ENCODE results near the gene REXO1.

REXO1 gene

DNA sequence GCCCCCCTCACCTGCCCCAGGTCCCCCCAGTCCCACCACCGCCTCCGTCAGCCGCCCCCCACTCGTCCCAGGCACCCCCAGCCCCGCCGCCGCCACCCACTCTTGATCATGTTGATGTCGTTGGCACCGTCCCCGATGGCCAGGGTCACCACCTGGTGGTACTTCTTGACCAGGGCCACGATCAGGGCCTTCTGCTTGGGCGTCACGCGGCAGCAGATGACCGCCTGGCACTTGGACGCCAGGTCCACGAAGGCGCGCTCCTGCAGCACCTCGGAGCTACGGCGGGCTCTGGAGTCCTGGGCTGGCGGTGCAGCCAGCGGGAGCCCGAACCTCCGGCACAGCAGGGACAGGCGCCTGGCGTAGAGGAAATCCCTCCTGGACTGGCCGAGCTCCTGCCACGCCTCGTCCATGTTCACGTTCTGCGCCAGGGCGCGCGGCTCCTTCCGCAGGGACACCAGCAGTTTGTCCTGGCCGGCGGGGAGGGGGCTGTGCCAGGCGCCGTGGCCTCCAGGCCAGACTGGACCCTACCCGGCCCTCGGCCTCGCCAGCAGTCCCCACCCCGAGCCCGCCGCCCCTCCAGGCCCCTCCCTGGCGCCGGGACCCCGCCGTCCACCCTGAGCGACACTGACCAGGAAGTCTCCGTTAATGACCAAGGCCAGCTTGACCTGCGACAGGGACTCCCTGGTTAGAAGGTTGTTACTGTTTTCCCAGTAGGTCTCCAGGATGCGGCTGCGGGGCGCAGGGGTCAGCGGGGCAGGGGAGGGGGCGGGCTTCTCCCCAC is 58.8 kb downstream of the REXO1 start:
- Mint-ChIP-seq H3K4me3 (no peak overlapping the region), H3K36me3 (no peaks in the 10 kb centered on the region), H3K9me3 (no peaks in the 10 kb centered on the region), H3K4me1 (no peaks in the 10 kb centered on the region), H3K27me3 (peaks cover 8% of the 10 kb centered on the region), H3K27ac (no peak overlapping the region)

DNA sequence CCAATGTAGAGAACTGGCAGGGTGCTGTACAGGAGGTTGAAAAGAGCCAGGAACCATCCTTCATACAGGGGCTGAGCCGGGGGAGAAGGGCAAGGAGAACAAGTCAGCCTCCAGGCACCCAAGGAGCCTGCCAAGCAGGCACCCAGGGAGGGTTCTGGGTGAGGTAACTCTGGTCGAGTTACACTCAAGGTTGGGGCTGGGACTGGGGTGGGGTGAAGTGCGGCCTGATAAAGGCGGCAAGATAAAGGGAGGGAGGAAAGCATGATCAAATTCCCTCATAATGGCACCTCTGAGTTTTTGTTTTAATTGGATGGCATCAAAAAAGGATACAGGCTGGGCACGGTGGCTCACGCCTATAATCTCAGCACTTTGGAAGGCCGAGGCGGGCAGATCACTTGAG is 61.2 kb downstream of the REXO1 start:
- no peak overlapping the region for H3K27ac Mint-ChIP-seq
- H3K4me3 Mint-ChIP-seq: no peak overlapping the region
- H3K9me3 Mint-ChIP-seq: no peaks in the 10 kb centered on the region
- no peaks in the 10 kb centered on the region for H3K36me3 Mint-ChIP-seq
- no peaks in the 10 kb centered on the region for H3K4me1 Mint-ChIP-seq
- H3K27me3 Mint-ChIP-seq: peaks cover 15% of the 10 kb centered on the region

DNA sequence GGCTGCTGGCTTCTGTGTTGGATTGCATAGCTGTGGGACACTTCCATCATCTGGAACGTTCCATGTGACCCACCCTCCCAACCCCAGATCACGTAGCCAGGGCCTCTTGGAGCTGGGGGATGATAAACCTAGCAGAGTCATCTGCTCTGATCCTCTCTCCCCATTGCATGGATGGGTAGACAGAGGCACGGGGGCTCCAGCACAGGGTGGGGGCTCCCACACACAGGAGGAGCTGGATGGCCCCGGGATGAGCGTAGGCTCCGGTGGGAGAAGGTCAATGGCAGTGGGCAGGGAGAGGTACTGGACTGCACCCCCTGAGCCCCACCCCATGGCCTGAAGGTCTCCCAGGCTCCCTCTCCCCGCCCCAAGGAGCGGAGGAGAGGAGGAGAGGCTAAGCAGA is 61.6 kb downstream of the REXO1 start:
- Mint-ChIP-seq H3K27me3 (peaks cover 16% of the 10 kb centered on the region), H3K4me3 (no peak overlapping the region), H3K27ac (no peak overlapping the region), H3K4me1 (no peaks in the 10 kb centered on the region), H3K9me3 (no peaks in the 10 kb centered on the region), H3K36me3 (no peaks in the 10 kb centered on the region)

DNA sequence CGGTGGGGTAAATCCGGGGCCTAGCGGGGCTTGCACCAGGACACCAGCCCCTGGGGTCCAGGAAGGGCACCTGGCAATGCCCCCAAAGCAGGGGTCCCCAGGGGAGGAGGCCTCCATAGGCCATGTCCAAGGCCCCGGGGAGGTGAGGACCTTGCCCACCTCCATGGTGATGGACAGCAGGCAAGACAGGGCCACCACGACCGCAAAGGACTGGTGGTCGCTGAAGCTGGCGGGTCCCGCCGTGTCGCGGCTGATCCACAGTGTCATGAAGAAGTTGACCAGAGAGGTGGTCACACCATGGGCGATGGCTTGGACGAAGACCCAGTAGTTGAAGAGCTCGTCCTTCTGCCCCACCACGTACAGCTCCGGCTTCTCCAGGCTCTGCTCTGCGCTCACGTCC is 63.0 kb downstream of the REXO1 start:
- no peaks in the 10 kb centered on the region for H3K36me3 Mint-ChIP-seq
- H3K4me3 Mint-ChIP-seq: no peak overlapping the region
- H3K27ac Mint-ChIP-seq: no peak overlapping the region
- H3K9me3 Mint-ChIP-seq: no peaks in the 10 kb centered on the region
- peaks cover 19% of the 10 kb centered on the region for H3K27me3 Mint-ChIP-seq
- H3K4me1 Mint-ChIP-seq: no peaks in the 10 kb centered on the region

DNA sequence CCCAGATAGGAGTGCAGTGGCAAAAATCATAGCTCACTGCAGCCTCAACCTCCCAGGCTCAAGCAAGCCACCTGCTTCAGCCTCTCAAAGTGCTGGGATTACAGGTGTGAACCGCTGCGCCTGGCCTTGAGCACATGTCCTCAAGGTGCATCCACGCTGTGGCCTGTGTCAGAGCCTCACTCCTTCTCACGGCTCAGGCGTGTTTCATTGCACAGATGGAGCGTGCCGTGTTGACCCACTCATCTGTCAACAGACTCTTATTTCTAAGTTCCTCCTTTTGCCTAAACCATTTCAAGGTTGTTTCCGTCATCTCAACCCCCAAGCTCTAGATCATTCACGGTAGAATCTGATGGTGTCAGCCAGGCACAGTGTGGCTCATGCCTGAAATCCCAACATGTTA is 64.4 kb downstream of the REXO1 start:
- peaks cover 30% of the 10 kb centered on the region for H3K27me3 Mint-ChIP-seq

DNA sequence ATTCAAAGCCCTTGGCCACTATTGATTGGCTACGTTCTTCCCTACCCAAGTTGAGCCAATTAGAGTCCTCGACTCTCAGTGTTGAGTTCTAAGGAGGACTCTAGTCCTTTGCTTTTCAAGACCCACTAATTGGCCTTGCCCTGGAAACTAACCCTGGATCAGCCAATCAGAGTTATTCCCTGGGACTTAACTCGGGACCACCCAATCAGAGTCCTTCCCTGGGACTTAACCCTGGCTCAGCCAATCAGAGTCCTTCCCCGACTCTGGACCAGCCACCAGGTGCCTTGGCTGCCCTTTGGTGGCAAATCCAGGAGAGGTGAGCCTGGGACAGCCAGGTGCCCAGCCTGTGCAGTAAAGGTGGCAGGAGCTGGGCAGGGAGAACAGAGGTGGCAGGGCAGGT is 64.9 kb downstream of the REXO1 start:
- Mint-ChIP-seq H3K4me1 (peaks cover 5% of the 10 kb centered on the region), H3K4me3 (no peak overlapping the region), H3K9me3 (no peaks in the 10 kb centered on the region), H3K27ac (no peak overlapping the region), H3K36me3 (peaks cover 4% of the 10 kb centered on the region), H3K27me3 (peaks cover 31% of the 10 kb centered on the region)

More for the DNA sequence above, 64.4 kb downstream of the REXO1 start:
- H3K4me1 Mint-ChIP-seq: peaks cover 5% of the 10 kb centered on the region
- no peaks in the 10 kb centered on the region for H3K9me3 Mint-ChIP-seq
- peaks cover 4% of the 10 kb centered on the region for H3K36me3 Mint-ChIP-seq
- H3K4me3 Mint-ChIP-seq: no peak overlapping the region
- H3K27ac Mint-ChIP-seq: no peak overlapping the region

DNA sequence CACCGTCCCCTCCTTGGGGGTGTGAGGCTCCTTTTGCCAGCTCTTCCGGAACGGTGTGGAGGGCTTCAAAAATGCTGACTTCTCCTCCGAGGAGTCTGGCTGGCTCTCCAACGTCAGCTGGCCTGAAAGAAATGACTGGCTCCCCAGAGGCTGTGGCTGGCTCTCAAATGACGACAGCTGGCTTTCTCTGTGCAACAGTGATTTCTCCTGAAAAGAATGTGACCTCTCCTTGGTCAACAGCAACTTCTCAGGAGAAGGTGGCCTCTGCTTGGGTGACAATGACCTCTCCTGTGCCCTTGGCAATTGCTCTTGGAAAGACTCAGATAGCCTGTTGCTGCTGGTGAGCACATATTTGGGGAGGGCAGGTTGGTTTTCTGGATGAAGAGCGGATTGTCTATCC is 65.8 kb downstream of the REXO1 start:
- no peak overlapping the region for H3K4me3 Mint-ChIP-seq
- peaks cover 32% of the 10 kb centered on the region for H3K27me3 Mint-ChIP-seq
- H3K36me3 Mint-ChIP-seq: peaks cover 4% of the 10 kb centered on the region
- H3K9me3 Mint-ChIP-seq: no peaks in the 10 kb centered on the region
- peaks cover 5% of the 10 kb centered on the region for H3K4me1 Mint-ChIP-seq
- no peak overlapping the region for H3K27ac Mint-ChIP-seq

DNA sequence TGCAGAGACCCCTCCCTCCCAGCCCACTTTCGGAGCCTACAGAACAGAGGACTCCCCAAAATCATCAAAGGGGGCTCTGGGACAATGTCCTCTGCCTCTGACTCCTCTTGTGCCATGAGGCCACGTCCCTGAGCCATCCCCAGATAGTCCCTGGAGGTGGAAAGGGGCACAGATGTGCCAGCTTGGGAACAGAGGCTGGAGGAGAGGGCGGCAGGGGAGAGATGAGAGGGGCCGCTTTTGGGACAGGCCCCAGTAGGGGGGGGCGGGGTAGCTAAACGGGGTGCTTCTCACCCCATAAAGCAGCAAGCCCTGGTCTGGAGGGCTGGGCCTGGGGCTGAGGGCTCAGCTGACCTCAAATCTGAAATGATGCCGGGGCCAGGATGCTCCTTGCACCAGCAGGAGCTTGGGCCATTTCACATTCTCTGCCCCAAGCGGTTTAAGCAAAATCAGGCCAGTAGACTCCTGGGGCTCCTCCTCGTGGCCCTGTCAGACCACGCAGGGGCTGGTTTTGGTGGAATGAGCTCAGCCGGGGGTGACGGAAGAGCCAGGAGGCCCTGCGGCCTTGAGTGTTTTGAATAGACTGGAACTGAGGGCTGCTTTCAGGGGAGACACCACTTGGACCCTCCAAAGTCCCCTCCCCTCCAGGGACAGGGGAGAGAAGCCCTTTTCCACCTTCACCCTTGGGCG is 67.9 kb downstream of the REXO1 start:
- Mint-ChIP-seq H3K27ac (no peak overlapping the region), H3K4me3 (no peak overlapping the region), H3K36me3 (peaks cover 4% of the 10 kb centered on the region), H3K4me1 (peaks cover 8% of the 10 kb centered on the region), H3K27me3 (peaks cover 39% of the 10 kb centered on the region), H3K9me3 (no peaks in the 10 kb centered on the region)

DNA sequence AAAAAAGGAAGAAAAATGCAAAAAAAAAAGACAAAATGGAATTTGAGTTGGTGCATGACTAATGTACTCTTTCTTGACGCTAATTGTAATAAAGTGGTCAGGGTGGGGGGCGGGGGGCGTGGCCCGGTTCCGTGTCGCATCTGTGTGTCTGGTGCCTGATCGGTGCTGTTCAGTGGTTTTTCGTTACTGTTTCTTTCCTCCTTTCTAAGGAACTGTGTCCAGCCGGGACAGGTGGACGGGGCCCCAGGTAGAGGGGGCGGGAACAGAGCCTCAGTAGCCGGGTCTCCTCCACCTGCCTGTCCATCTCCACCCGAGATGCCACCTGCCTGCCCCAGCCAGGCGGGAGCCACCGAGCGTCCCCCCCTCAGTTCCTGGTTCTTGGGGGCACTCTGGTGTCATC is 68.7 kb downstream of the REXO1 start:
- Mint-ChIP-seq H3K27ac (no peak overlapping the region), H3K36me3 (peaks cover 4% of the 10 kb centered on the region), H3K4me3 (no peak overlapping the region), H3K4me1 (peaks cover 8% of the 10 kb centered on the region), H3K27me3 (peaks cover 41% of the 10 kb centered on the region), H3K9me3 (no peaks in the 10 kb centered on the region)

DNA sequence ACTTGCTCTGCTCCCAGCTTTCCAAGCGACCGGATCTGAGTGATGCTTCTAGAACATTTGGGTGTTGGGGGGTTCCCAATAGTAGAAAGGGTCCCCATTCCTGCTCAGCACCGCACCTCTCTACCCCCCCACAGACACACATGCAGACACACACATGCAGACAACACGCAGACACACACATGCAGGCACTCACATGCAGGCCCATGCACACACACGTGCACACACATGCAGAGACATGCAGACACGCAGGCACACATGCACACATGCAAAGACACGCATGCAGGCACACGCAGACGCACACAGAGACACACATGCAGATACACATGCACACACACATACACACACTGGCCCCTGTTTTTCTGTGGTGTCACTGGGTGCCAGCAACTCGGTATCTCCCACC is 71.1 kb downstream of the REXO1 start:
- peaks cover 8% of the 10 kb centered on the region for H3K4me1 Mint-ChIP-seq
- peak overlapping the region; percentile 41 for H3K27ac Mint-ChIP-seq
- H3K9me3 Mint-ChIP-seq: no peaks in the 10 kb centered on the region
- H3K4me3 Mint-ChIP-seq: no peak overlapping the region
- H3K27me3 Mint-ChIP-seq: peaks cover 46% of the 10 kb centered on the region
- peaks cover 7% of the 10 kb centered on the region for H3K36me3 Mint-ChIP-seq

DNA sequence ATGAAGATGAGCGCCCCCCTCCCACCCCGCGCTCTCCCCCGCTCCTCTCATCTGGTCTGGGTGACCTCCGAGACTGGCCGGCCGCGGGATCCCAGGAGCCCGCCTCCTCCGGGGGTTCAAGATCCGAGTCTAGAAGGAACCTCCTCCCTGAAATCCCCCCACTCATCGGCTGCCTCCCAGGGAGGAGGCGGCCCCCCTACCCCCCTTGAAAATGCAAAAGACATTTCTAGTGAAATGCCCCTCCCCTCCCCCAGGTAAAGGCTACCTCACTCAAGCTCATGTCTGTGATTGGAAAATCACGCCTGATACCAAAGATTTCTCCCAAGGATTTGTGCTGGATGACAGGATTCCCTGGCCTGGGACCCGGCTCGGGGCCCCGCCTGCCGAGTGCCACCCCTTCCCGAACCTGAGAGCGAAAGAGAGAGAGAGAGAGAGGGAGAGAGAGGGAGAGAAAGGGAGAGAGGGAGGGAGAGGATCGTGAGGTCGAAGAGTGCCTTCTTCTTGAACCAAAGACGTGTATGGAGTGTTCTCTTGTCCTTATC is 71.6 kb downstream of the REXO1 start:
- Mint-ChIP-seq H3K27me3 (peaks cover 45% of the 10 kb centered on the region), H3K9me3 (no peaks in the 10 kb centered on the region), H3K4me3 (no peak overlapping the region), H3K36me3 (peaks cover 7% of the 10 kb centered on the region), H3K27ac (no peak overlapping the region), H3K4me1 (peaks cover 8% of the 10 kb centered on the region)

DNA sequence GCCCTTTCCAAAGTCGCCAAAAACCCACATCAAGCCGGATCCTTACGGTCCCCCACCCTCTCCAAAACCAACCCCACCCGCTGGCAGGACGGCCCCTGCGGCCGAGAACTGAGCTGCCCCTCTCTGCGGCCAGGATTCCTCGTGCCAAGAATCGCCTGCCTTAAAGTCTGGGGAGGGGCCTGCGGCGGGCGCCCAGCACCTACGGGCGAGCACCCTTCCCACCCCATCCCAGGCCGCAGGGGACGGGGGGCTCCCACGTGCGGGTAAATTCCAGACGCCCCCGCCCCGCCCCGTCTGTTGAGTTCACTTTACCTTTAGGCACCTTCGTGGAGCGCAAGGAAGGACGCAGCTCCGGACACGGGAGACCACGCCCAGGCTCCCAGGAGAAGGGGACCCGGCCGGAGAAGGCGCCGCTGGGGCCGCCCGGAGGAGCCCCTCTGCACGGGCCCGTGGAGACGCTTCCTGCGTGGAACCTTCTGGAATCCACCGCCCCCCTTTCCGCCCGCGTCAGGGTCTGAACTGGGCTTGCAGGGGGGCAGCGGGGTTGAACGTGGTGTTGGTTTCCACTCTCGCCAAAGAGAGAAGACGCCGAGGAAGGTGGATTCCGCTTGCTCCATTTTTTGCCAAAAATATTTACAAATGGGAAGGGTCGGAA is 72.2 kb downstream of the REXO1 start:
- Mint-ChIP-seq H3K27ac (no peak overlapping the region), H3K27me3 (peaks cover 47% of the 10 kb centered on the region), H3K4me3 (no peak overlapping the region)

DNA sequence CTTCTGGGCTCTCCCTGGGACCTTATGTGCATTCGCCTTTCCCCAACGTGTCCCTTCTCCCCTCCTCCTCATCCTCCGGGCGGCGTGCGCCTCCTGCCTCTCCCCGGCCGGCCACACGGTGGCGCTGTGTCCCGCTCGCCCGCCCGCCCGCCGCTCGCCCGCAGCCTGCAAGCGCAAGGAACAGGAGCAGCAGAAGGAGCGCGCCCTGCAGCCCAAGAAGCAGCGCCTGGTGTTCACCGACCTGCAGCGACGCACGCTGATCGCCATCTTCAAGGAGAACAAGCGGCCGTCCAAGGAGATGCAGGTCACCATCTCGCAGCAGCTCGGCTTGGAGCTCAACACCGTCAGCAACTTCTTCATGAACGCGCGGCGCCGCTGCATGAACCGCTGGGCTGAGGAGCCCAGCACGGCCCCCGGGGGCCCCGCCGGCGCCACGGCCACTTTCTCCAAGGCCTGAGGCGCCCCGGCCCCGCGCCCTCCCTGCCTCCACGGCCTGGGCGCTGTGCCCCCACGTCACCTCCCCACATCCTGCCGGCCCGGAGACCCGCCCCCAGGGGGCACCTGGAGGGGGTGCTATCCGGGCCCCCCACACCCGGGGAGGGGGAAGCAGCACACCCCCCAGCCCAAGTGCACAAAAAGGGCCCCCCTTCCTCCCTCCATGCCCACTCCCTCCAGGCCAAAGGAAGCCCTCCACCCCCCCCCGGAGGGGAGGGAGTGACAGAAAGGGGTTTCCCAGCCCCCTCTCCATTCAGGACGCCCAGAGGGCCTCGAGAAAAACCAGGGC is 73.1 kb downstream of the REXO1 start:
- peaks cover 8% of the 10 kb centered on the region for H3K4me1 Mint-ChIP-seq
- no peak overlapping the region for H3K27ac Mint-ChIP-seq
- H3K36me3 Mint-ChIP-seq: peaks cover 13% of the 10 kb centered on the region
- no peak overlapping the region for H3K4me3 Mint-ChIP-seq
- peaks cover 11% of the 10 kb centered on the region for H3K9me3 Mint-ChIP-seq
- peaks cover 49% of the 10 kb centered on the region for H3K27me3 Mint-ChIP-seq

More for the DNA sequence above, 72.2 kb downstream of the REXO1 start:
- H3K4me1 Mint-ChIP-seq: peaks cover 8% of the 10 kb centered on the region
- peaks cover 7% of the 10 kb centered on the region for H3K36me3 Mint-ChIP-seq
- H3K9me3 Mint-ChIP-seq: peaks cover 2% of the 10 kb centered on the region

DNA sequence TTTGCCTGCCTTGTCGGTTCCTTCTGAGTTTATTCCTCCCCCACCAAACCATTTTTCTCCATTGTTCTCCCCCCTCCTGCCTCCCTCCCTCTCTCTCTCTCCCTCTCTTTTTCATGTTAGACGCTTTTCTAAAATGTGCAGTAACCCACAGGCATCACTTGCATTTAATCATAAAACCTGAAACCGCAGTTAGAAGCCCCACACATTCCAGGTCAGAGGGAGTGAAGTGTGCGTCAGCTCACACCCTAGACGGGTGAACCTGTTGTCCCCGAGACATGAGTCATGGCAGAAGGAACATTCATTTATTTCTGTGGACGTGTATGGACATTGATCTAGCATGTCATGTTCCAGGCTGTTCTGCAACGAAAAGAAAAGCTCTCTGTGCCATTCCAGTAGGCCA is 75.1 kb downstream of the REXO1 start:
- Mint-ChIP-seq H3K36me3 (peaks cover 9% of the 10 kb centered on the region), H3K27me3 (peaks cover 48% of the 10 kb centered on the region), H3K27ac (no peak overlapping the region), H3K9me3 (peaks cover 13% of the 10 kb centered on the region), H3K4me3 (no peak overlapping the region), H3K4me1 (peaks cover 3% of the 10 kb centered on the region)

DNA sequence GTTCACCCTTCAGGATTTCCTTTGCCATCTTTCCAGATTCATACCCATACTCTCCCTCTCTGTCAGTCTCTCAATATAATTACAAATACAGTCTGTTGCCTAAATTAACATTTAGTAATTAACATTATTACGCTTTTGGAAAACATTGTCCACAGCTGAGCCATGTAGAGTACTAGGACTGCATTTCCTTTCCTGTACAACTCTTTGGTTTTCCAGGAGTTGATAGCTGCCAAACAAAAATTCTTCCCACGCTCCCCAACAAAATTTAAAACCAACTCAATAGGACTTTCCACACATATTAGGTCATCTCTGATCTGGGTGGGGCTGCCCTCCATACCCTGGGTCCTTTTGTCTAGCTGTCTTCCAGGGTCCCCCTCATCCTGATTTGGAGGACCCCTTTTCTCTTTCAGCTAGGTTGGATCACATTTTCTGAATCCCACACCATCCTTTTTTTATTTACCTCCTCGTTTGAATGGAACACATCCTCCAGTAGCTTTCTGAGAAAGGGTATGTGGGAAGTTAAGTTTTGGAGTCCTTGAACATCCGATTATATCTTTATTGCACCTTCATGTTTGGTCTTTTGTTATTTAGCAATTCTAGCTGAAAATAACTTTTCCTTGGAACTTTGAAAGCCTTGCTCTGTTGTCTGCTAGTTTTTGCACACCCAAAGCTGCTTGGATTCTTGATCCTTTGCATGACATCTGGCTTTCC is 77.3 kb downstream of the REXO1 start:
- Mint-ChIP-seq H3K9me3 (peaks cover 13% of the 10 kb centered on the region), H3K4me1 (no peaks in the 10 kb centered on the region), H3K27ac (no peak overlapping the region), H3K4me3 (no peak overlapping the region), H3K27me3 (peaks cover 42% of the 10 kb centered on the region), H3K36me3 (peaks cover 9% of the 10 kb centered on the region)
